GM19193 (cell line): ENCODE measurements around the gene THBS3.
A peak's percentile ranks its signal among the peaks of the same experiment; 100 is the strongest.

Experiments
- POLR2A ChIP-seq: IDR thresholded peaks from 4 replicates; pipeline ENCODE4 v1.6.1; 2011; ENCODE audit not compliant: insufficient read depth, insufficient read length; ENCODE audit errors: extremely low read depth

The THBS3 gene

GRCh38 chr1:155244368-155245162 is 36.9 kb upstream of the THBS3 start:
- peak; percentile 92 for TF ChIP-seq POLR2A

GRCh38 chr1:155242805-155243358 is 35.2 kb upstream of the THBS3 start:
- no peak for TF ChIP-seq POLR2A

- no peak for TF ChIP-seq POLR2A
These were observed 34.2 kb upstream of the THBS3 start for GRCh38 chr1:155241841-155242264.

GRCh38 chr1:155241069-155241679 is 33.5 kb upstream of the THBS3 start:
- TF ChIP-seq POLR2A: no peak

- no peak for TF ChIP-seq POLR2A
These were observed 28.8 kb upstream of the THBS3 start for GRCh38 chr1:155236451-155236850.

GRCh38 chr1:155228096-155228427 is 20.4 kb upstream of the THBS3 start:
- no peak for TF ChIP-seq POLR2A

- peak; percentile 93 for TF ChIP-seq POLR2A
These were observed 19.8 kb upstream of the THBS3 start for GRCh38 chr1:155227261-155228095.

GRCh38 chr1:155226910-155227260 is 19.2 kb upstream of the THBS3 start:
- TF ChIP-seq POLR2A: no peak

GRCh38 chr1:155226188-155226909 is 18.7 kb upstream of the THBS3 start:
- TF ChIP-seq POLR2A: no peak

GRCh38 chr1:155223047-155223446 is 15.3 kb upstream of the THBS3 start:
- TF ChIP-seq POLR2A: no peak

GRCh38 chr1:155219592-155220031 is 11.9 kb upstream of the THBS3 start:
- TF ChIP-seq POLR2A: no peak

GRCh38 chr1:155218854-155219591 is 11.3 kb upstream of the THBS3 start:
- no peak for TF ChIP-seq POLR2A

GRCh38 chr1:155210314-155211104 is 2.8 kb upstream of the THBS3 start:
- no peak for TF ChIP-seq POLR2A
